ENCODE measurements around the gene IFIH1. TPM values are rescaled to one million over a fixed set of nuclear protein-coding genes. Genes with fewer than 3 reads are reported as not detected.

IFIH1 gene
- total RNA-seq, 1 experiment from 2014 or later = 4.7 TPM

- no TSS peak for BruUV-seq (replicated peaks)
- H3K9me3 ChIP-seq (ENCODE audit: insufficient read depth, low read depth) = no peaks in the 10 kb centered on the region
- no peaks in the 10 kb centered on the region for H3K27me3 ChIP-seq (ENCODE audit: insufficient read depth, low read depth)
- no peak overlapping the region for H2AFZ ChIP-seq
- intact Hi-C loops (cut with micrococcal nuclease; ENCODE audit: unreplicated experiment) = no loop called here
- ChIA-PET CTCF (no interaction called here), POLR2A (ENCODE audit: unreplicated experiment) (no interaction called here)
- H3K36me3 ChIP-seq (ENCODE audit: low read depth) = no peaks in the 10 kb centered on the region
- H4K20me1 ChIP-seq (ENCODE audit: insufficient read depth) = no peaks in the 10 kb centered on the region
- no peak overlapping the region for H3K4me2 ChIP-seq
- H3K9me2 ChIP-seq (ENCODE audit: insufficient read depth) = no peaks in the 10 kb centered on the region
- no peaks in the 10 kb centered on the region for H3K79me2 ChIP-seq (ENCODE audit: low read depth)
- TF ChIP-seq CTCF (conservative IDR thresholded peaks at IDR 0.05) (no peak), EZH2 (IDR thresholded peaks at IDR 0.05; ENCODE audit: low read depth) (no peak)
- no peak overlapping the region for H3K27ac ChIP-seq
- no peaks in the 10 kb centered on the region for H3F3A ChIP-seq (ENCODE audit: insufficient read depth, low read depth)
- H3K4me3 ChIP-seq = no peak overlapping the region
- no peaks in the 10 kb centered on the region for H3K4me1 ChIP-seq (replicated peaks; ENCODE audit: insufficient read depth)
- no peak for DNase-seq
These were observed 41.1 kb downstream of the IFIH1 start for GRCh38 chr2:162277381-162277780.

- Histone ChIP-seq H2AFZ (no peak overlapping the region), H3K36me3 (ENCODE audit: low read depth) (no peaks in the 10 kb centered on the region), H3K9me2 (ENCODE audit: insufficient read depth) (no peaks in the 10 kb centered on the region), H3K4me2 (no peak overlapping the region), H3K4me1 (replicated peaks; ENCODE audit: insufficient read depth) (no peaks in the 10 kb centered on the region), H3K27me3 (ENCODE audit: insufficient read depth, low read depth) (no peaks in the 10 kb centered on the region), H3K4me3 (no peak overlapping the region), H3K27ac (no peak overlapping the region), H3K9me3 (ENCODE audit: insufficient read depth, low read depth) (no peaks in the 10 kb centered on the region), H3F3A (ENCODE audit: insufficient read depth, low read depth) (no peaks in the 10 kb centered on the region), H3K79me2 (ENCODE audit: low read depth) (no peaks in the 10 kb centered on the region), H4K20me1 (ENCODE audit: insufficient read depth) (no peaks in the 10 kb centered on the region)
- ChIA-PET POLR2A (ENCODE audit: unreplicated experiment) (no interaction called here), CTCF (no interaction called here)
- no TSS peak for BruUV-seq (replicated peaks)
- intact Hi-C loops (cut with micrococcal nuclease; ENCODE audit: unreplicated experiment) = no loop called here
- DNase-seq = no peak
- no peak for TF ChIP-seq EZH2 (IDR thresholded peaks at IDR 0.05; ENCODE audit: low read depth)
These were observed 50.5 kb downstream of the IFIH1 start for GRCh38 chr2:162267996-162268395.

GRCh38 chr2:162267496-162267895, 51.0 kb downstream of the IFIH1 start:
- Histone ChIP-seq H4K20me1 (ENCODE audit: insufficient read depth) (no peaks in the 10 kb centered on the region), H2AFZ (no peak overlapping the region), H3K79me2 (ENCODE audit: low read depth) (no peaks in the 10 kb centered on the region), H3K9me2 (ENCODE audit: insufficient read depth) (no peaks in the 10 kb centered on the region), H3F3A (ENCODE audit: insufficient read depth, low read depth) (no peaks in the 10 kb centered on the region), H3K36me3 (ENCODE audit: low read depth) (no peaks in the 10 kb centered on the region), H3K4me1 (replicated peaks; ENCODE audit: insufficient read depth) (no peaks in the 10 kb centered on the region), H3K9me3 (ENCODE audit: insufficient read depth, low read depth) (no peaks in the 10 kb centered on the region), H3K27me3 (ENCODE audit: insufficient read depth, low read depth) (no peaks in the 10 kb centered on the region), H3K27ac (no peak overlapping the region), H3K4me2 (no peak overlapping the region), H3K4me3 (no peak overlapping the region)
- intact Hi-C loops (cut with micrococcal nuclease; ENCODE audit: unreplicated experiment) = no loop called here
- no TSS peak for BruUV-seq (replicated peaks)
- ChIA-PET CTCF (no interaction called here), POLR2A (ENCODE audit: unreplicated experiment) (no interaction called here)
- no peak for TF ChIP-seq CTCF (conservative IDR thresholded peaks at IDR 0.05)
- TF ChIP-seq EZH2 (IDR thresholded peaks at IDR 0.05; ENCODE audit: low read depth) = no peak
- no peak for DNase-seq

GRCh38 chr2:162266460-162266760, 52.1 kb downstream of the IFIH1 start:
- CTCF ChIA-PET = no interaction called here
- TF ChIP-seq CTCF (conservative IDR thresholded peaks at IDR 0.05) = no peak
- TF ChIP-seq EZH2 (IDR thresholded peaks at IDR 0.05; ENCODE audit: low read depth) = no peak
- H3K4me3 ChIP-seq = no peak overlapping the region
- no peaks in the 10 kb centered on the region; the same call in 1 of the 2 replicates for H3K4me1 ChIP-seq (replicated peaks; ENCODE audit: insufficient read depth)
- no peak overlapping the region for H3K27ac ChIP-seq
- no peaks in the 10 kb centered on the region for H3K36me3 ChIP-seq (ENCODE audit: low read depth)
- H3K9me2 ChIP-seq (ENCODE audit: insufficient read depth) = no peaks in the 10 kb centered on the region
- intact Hi-C loops (cut with micrococcal nuclease; ENCODE audit: unreplicated experiment) = no loop called here
- POLR2A ChIA-PET (ENCODE audit: unreplicated experiment) = no interaction called here
- no TSS peak for BruUV-seq (replicated peaks)
- H3K4me2 ChIP-seq = no peak overlapping the region
- no peaks in the 10 kb centered on the region for H3K27me3 ChIP-seq (ENCODE audit: insufficient read depth, low read depth)
- H3K79me2 ChIP-seq (ENCODE audit: low read depth) = no peaks in the 10 kb centered on the region
- H4K20me1 ChIP-seq (ENCODE audit: insufficient read depth) = no peaks in the 10 kb centered on the region
- DNase-seq = no peak
- no peaks in the 10 kb centered on the region for H3K9me3 ChIP-seq (ENCODE audit: insufficient read depth, low read depth)
- no peaks in the 10 kb centered on the region for H3F3A ChIP-seq (ENCODE audit: insufficient read depth, low read depth)
- H2AFZ ChIP-seq = no peak overlapping the region

Data from PC-9 (cell line).